CD4-positive, alpha-beta T cell treated with Interleukin-12 subunit alpha and Interleukin-12 subunit beta, for 1 hour (primary cell): ENCODE data around the gene CHD3.

ENCODE experiments used
- DNase-seq: peaks from one replicate; pipeline ENCODE4 v3.0.0-alpha.2; 2020

Gene CHD3

GRCh38 chr17:7888184-7888920 lies at the start of gene CHD3:
Gene CHD3 (plus strand): TSS chr17:7888789. CDS start chr17:7889001, 212 bp downstream.
- DNase-seq, result peak; percentile 50

GRCh38 chr17:7839190-7839875 lies 49.3 kb upstream of the CHD3 start:
- peak; percentile 27 for DNase-seq

- DNase-seq, result peak; percentile 50
These were observed 48.7 kb upstream of the CHD3 start for GRCh38 chr17:7839876-7840261.

- no peak for DNase-seq
These were observed 48.1 kb upstream of the CHD3 start for GRCh38 chr17:7840441-7840840.

- DNase-seq, result no peak
These were observed 47.7 kb upstream of the CHD3 start for GRCh38 chr17:7840875-7841274.

GRCh38 chr17:7841396-7841914 lies 47.1 kb upstream of the CHD3 start:
- peak; percentile 94 for DNase-seq

GRCh38 chr17:7841915-7842379 lies 46.6 kb upstream of the CHD3 start:
- DNase-seq, result peak; percentile 86

- DNase-seq, result peak; percentile 99
These were observed 46.0 kb upstream of the CHD3 start for GRCh38 chr17:7842380-7843256.

- no peak for DNase-seq
These were observed 45.4 kb upstream of the CHD3 start for GRCh38 chr17:7843257-7843535.

GRCh38 chr17:7843536-7844291 lies 44.9 kb upstream of the CHD3 start:
- peak; percentile 96 for DNase-seq

GRCh38 chr17:7844292-7845154 lies 44.1 kb upstream of the CHD3 start:
- DNase-seq, result peak; percentile 90

- peak; percentile 15 for DNase-seq
These were observed 43.1 kb upstream of the CHD3 start for GRCh38 chr17:7845359-7846062.

GRCh38 chr17:7846063-7846735 lies 42.4 kb upstream of the CHD3 start:
- peak; percentile 13 for DNase-seq

GRCh38 chr17:7846765-7847661 lies 41.6 kb upstream of the CHD3 start:
- peak; percentile 28 for DNase-seq

GRCh38 chr17:7848131-7848579 lies 40.4 kb upstream of the CHD3 start:
- peak; percentile 29 for DNase-seq

GRCh38 chr17:7848739-7849129 lies 39.9 kb upstream of the CHD3 start:
- no peak for DNase-seq

GRCh38 chr17:7849130-7849750 lies 39.3 kb upstream of the CHD3 start:
- DNase-seq, result peak; percentile 14

GRCh38 chr17:7849751-7850504 lies 38.7 kb upstream of the CHD3 start:
- DNase-seq, result peak; percentile 17
